HepG2 (cell line): ENCODE results near the gene COMT. TPM values are rescaled to one million over a fixed set of nuclear protein-coding genes. Genes with fewer than 3 reads are reported as not detected.

Experiments
- AHR ChIP-seq: IDR thresholded peaks from 2 replicates; pipeline ENCODE4 v1.6.1; 2018; ENCODE audit warnings: missing genetic modification reagents, missing compliant biosample characterization
- BHLHE40 ChIP-seq: IDR thresholded peaks from 2 replicates; pipeline ENCODE4 v1.6.1; 2011; ENCODE audit warnings: low read length, improper control_type of control experiment
- ETV6 ChIP-seq: sonication (generic); formaldehyde crosslinking; conservative IDR thresholded peaks from 2 replicates; pipeline ENCODE4 v1.4.0; 2020; ENCODE audit warnings: missing genetic modification reagents
- GLI4 ChIP-seq: sonication (generic); formaldehyde crosslinking; IDR thresholded peaks from 2 replicates; pipeline ENCODE4 v1.5.1; 2020; ENCODE audit warnings: missing genetic modification reagents, mild to moderate bottlenecking, moderate library complexity, borderline replicate concordance
- HMG20B ChIP-seq: conservative IDR thresholded peaks from 2 replicates; pipeline ENCODE4 v1.6.1; 2016; ENCODE audit warnings: missing genetic modification reagents, missing compliant biosample characterization
- HNRNPK ChIP-seq: fragments of 200-400 bp; formaldehyde crosslinking; IDR thresholded peaks from 2 replicates; pipeline ENCODE4 v1.6.1; 2018; ENCODE audit warnings: low read length, low read depth, moderate library complexity, mild to moderate bottlenecking; ENCODE audit not compliant: poor library complexity, severe bottlenecking
- JARID2 ChIP-seq: sonication (generic); formaldehyde crosslinking; IDR thresholded peaks from 2 replicates; pipeline ENCODE4 v1.8.1; 2023; ENCODE audit warnings: missing genetic modification reagents, inconsistent platforms; ENCODE audit not compliant: insufficient replicate concordance
- PTBP1 ChIP-seq: fragments of 200-400 bp; formaldehyde crosslinking; IDR thresholded peaks from 2 replicates; pipeline ENCODE4 v1.6.1; 2018; ENCODE audit warnings: low read length, low read depth; ENCODE audit not compliant: poor library complexity, severe bottlenecking
- RFX1 ChIP-seq: fragments of 450-650 bp; IDR thresholded peaks from 2 replicates; pipeline ENCODE4 v1.6.1; 2017
- SOX13 ChIP-seq, 3 experiments: fragments of 450-650 bp in 1 of 3; sonication (generic) in 1 of 3; formaldehyde crosslinking in 1 of 3; IDR thresholded peaks in 2 of 3; conservative IDR thresholded peaks in 1 of 3; 2 replicates each; pipeline versions ENCODE4 v1.5.0 to v1.6.1; 2016 to 2020; ENCODE audit warnings: antibody characterized with exemption in 1 of 3, mild to moderate bottlenecking in 1 of 3, missing compliant biosample characterization in 1 of 3, missing genetic modification reagents in 1 of 3, moderate library complexity in 1 of 3
- ZFP82 ChIP-seq: sonication (generic); formaldehyde crosslinking; IDR thresholded peaks from 2 replicates; pipeline ENCODE4 v1.5.1; 2020; ENCODE audit warnings: mild to moderate bottlenecking, missing genetic modification reagents, borderline replicate concordance
- ZNF382 ChIP-seq: sonication (generic); formaldehyde crosslinking; IDR thresholded peaks from 2 replicates; pipeline ENCODE4 v1.5.0; 2020; ENCODE audit warnings: missing genetic modification reagents, mild to moderate bottlenecking, borderline replicate concordance
- ZNF501 ChIP-seq: sonication (generic); formaldehyde crosslinking; IDR thresholded peaks from 2 replicates; pipeline ENCODE4 v1.5.1; 2020; ENCODE audit warnings: mild to moderate bottlenecking, moderate library complexity, missing genetic modification reagents
- ZNF567 ChIP-seq: sonication (generic); formaldehyde crosslinking; IDR thresholded peaks from 2 replicates; pipeline ENCODE4 v1.8.1; 2023; ENCODE audit warnings: mild to moderate bottlenecking, missing genetic modification reagents, borderline replicate concordance
- ZNF674 ChIP-seq: sonication (generic); formaldehyde crosslinking; IDR thresholded peaks from 2 replicates; pipeline ENCODE4 v1.5.0; 2020; ENCODE audit warnings: low read depth, mild to moderate bottlenecking, missing genetic modification reagents
- ZNF782 ChIP-seq: sonication (generic); formaldehyde crosslinking; IDR thresholded peaks from 2 replicates; pipeline ENCODE4 v1.4.0; 2020; ENCODE audit warnings: missing genetic modification reagents, mild to moderate bottlenecking, borderline replicate concordance
- ZNF879 ChIP-seq: sonication (generic); formaldehyde crosslinking; IDR thresholded peaks from 2 replicates; pipeline ENCODE4 v1.8.1; 2023; ENCODE audit warnings: missing genetic modification reagents
- ZSCAN31 ChIP-seq: sonication (generic); formaldehyde crosslinking; IDR thresholded peaks from 2 replicates; pipeline ENCODE4 v1.5.0; 2020; ENCODE audit warnings: low read depth, mild to moderate bottlenecking, missing genetic modification reagents
- polyA plus RNA-seq, 8 experiments: library from polyadenylated mRNA; depleted of rRNA in 3 of 8; stranded (reverse) in 7 of 8; unstranded in 1 of 8; fragments of >200 nt; fragmentation: Illumina TruSeq in 4 of 8; extraction: Trizol in 4 of 8; gene quantifications; 2 replicates each; pipeline versions ENCODE4 v1.2.1 to v1.2.3, GENCODE V29; 2011 to 2016; ENCODE audit warnings: low read depth in 4 of 8, missing spikeins in 1 of 8, mixed read lengths in 1 of 8; ENCODE audit not compliant: insufficient read depth in 1 of 8
- total RNA-seq, 5 experiments: library from RNA; depleted of rRNA; stranded (reverse); fragments of >200 nt; fragmentation: Illumina TruSeq; extraction: Trizol; gene quantifications; 2 replicates each; pipeline ENCODE4 v1.2.3, GENCODE V29; 2016; ENCODE audit warnings: low read depth in 1 of 5
- TF ChIP-seq, protein P1 (sequence below): sonication (generic); formaldehyde crosslinking; IDR thresholded peaks from 2 replicates; pipeline ENCODE4 v1.4.0; 2020; ENCODE audit warnings: missing genetic modification reagents
- TF ChIP-seq, protein P2 (sequence below): sonication (generic); formaldehyde crosslinking; IDR thresholded peaks from 2 replicates; pipeline ENCODE4 v1.4.0; 2020; ENCODE audit warnings: missing genetic modification reagents
- TF ChIP-seq, protein P3 (sequence below): sonication (generic); formaldehyde crosslinking; IDR thresholded peaks from 2 replicates; pipeline ENCODE4 v1.8.1; 2023; ENCODE audit warnings: mild to moderate bottlenecking, missing genetic modification reagents, borderline replicate concordance
- TF ChIP-seq, protein P4 (sequence below): IDR thresholded peaks from 2 replicates; pipeline ENCODE4 v1.6.1; 2018; ENCODE audit warnings: missing genetic modification reagents
- TF ChIP-seq, protein P5 (sequence below): sonication (generic); formaldehyde crosslinking; IDR thresholded peaks from 2 replicates; pipeline ENCODE4 v1.8.0; 2022; ENCODE audit warnings: missing genetic modification reagents, mild to moderate bottlenecking, borderline replicate concordance

Gene COMT
- total and polyA plus RNA-seq, 2 of the 13 experiments (the other 11 are each of a cell fraction or from before 2014, with no cell fraction given): 156 to 162 TPM

DNA sequence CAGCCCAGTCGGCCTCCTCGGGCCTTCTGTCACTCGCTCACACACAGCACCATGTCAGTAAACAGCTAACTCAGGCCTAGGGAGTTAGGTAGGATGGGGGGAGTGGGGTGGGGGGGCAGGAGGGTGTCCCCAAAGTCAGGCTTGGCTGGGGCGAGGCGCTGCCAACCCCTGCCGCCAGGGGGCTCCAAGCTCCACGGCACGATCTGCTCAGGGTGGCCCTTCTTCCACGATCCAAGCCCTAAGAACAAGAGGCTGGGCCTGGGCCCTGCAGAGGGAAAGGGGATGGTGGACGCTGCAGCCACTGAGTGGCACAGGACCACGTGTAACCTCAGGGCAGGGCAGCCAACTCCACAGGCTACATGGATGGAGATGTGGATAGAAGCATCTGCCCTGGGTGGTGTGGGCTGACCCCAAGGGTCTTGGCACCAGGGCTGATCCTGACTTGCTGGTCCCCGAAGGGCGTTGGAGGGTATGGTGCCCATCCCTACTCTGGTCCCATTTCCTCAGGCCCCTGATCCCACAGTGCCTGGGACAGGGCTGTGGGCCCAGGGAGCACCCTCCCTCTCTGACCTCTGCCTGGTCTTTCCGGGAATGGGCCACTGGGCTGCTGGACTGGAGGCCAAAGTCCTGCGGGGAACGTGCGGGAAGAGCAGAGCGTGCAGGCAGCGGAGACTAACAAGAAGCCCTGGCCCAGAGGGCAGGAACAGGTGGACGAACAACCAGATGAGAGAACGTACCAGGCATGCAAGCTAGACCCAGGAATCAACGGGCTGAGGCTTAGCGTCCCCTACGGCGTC lies 29.1 kb downstream of the COMT start (continued):
- TF ChIP-seq ZSCAN31: peak; percentile 85; the same call in 1 of the 2 replicates
- TF ChIP-seq ZNF879: 0 out of 2 replicates have a peak, but pooled peaks have one; percentile 34
- TF ChIP-seq AHR (CRISPR knock-in tag): 0 out of 2 replicates have a peak, but pooled peaks have one; percentile 58
- no peak for TF ChIP-seq RFX1
- TF ChIP-seq, protein P1, sequence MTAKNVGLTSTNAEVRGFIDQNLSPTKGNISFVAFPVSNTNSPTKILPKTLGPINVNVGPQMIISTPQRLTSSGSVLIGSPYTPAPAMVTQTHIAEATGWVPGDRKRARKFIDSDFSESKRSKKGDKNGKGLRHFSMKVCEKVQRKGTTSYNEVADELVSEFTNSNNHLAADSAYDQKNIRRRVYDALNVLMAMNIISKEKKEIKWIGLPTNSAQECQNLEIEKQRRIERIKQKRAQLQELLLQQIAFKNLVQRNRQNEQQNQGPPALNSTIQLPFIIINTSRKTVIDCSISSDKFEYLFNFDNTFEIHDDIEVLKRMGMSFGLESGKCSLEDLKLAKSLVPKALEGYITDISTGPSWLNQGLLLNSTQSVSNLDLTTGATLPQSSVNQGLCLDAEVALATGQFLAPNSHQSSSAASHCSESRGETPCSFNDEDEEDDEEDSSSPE (CRISPR knock-in tag): peak; percentile 59
- peak; percentile 94 for TF ChIP-seq ZNF501 (CRISPR knock-in tag)
- TF ChIP-seq HMG20B: peak; percentile 33; the same call in 1 of the 2 replicates
- no peak for TF ChIP-seq SOX13 (IDR thresholded peaks at IDR 0.05)
- peak in 1 of 2 experiments; percentile 66; a peak in 2 of 4 replicates for TF ChIP-seq SOX13 (CRISPR knock-in tag; conservative IDR thresholded peaks at IDR 0.05 in 1 of 2, IDR thresholded peaks at IDR 0.05 in 1 of 2)
- peak; percentile 79 for TF ChIP-seq BHLHE40
- TF ChIP-seq, protein P2, sequence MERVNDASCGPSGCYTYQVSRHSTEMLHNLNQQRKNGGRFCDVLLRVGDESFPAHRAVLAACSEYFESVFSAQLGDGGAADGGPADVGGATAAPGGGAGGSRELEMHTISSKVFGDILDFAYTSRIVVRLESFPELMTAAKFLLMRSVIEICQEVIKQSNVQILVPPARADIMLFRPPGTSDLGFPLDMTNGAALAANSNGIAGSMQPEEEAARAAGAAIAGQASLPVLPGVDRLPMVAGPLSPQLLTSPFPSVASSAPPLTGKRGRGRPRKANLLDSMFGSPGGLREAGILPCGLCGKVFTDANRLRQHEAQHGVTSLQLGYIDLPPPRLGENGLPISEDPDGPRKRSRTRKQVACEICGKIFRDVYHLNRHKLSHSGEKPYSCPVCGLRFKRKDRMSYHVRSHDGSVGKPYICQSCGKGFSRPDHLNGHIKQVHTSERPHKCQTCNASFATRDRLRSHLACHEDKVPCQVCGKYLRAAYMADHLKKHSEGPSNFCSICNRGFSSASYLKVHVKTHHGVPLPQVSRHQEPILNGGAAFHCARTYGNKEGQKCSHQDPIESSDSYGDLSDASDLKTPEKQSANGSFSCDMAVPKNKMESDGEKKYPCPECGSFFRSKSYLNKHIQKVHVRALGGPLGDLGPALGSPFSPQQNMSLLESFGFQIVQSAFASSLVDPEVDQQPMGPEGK (CRISPR knock-in tag): peak; percentile 61
- TF ChIP-seq GLI4 (CRISPR knock-in tag): no peak
- peak; percentile 65 for TF ChIP-seq ETV6
- TF ChIP-seq ZNF782: no peak
- peak; percentile 88 for TF ChIP-seq HNRNPK
- peak; percentile 96 for TF ChIP-seq ZNF567 (CRISPR knock-in tag)
- TF ChIP-seq, protein P3, sequence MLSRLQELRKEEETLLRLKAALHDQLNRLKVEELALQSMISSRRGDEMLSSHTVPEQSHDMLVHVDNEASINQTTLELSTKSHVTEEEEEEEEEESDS (CRISPR knock-in tag): 0 out of 2 replicates have a peak, but pooled peaks have one; percentile 40
- TF ChIP-seq PTBP1: no peak
- no peak for TF ChIP-seq ZNF674
- TF ChIP-seq, protein P4, sequence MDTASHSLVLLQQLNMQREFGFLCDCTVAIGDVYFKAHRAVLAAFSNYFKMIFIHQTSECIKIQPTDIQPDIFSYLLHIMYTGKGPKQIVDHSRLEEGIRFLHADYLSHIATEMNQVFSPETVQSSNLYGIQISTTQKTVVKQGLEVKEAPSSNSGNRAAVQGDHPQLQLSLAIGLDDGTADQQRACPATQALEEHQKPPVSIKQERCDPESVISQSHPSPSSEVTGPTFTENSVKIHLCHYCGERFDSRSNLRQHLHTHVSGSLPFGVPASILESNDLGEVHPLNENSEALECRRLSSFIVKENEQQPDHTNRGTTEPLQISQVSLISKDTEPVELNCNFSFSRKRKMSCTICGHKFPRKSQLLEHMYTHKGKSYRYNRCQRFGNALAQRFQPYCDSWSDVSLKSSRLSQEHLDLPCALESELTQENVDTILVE (CRISPR knock-in tag): peak; percentile 86
- peak; percentile 61 for TF ChIP-seq JARID2
- TF ChIP-seq, protein P5, sequence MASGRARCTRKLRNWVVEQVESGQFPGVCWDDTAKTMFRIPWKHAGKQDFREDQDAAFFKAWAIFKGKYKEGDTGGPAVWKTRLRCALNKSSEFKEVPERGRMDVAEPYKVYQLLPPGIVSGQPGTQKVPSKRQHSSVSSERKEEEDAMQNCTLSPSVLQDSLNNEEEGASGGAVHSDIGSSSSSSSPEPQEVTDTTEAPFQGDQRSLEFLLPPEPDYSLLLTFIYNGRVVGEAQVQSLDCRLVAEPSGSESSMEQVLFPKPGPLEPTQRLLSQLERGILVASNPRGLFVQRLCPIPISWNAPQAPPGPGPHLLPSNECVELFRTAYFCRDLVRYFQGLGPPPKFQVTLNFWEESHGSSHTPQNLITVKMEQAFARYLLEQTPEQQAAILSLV (CRISPR knock-in tag): peak; percentile 88
- TF ChIP-seq ZNF382: no peak
- TF ChIP-seq ZFP82: 0 out of 2 replicates have a peak, but pooled peaks have one; percentile 31
